Measurements from ENCODE around the gene FAM149A.

DNA sequence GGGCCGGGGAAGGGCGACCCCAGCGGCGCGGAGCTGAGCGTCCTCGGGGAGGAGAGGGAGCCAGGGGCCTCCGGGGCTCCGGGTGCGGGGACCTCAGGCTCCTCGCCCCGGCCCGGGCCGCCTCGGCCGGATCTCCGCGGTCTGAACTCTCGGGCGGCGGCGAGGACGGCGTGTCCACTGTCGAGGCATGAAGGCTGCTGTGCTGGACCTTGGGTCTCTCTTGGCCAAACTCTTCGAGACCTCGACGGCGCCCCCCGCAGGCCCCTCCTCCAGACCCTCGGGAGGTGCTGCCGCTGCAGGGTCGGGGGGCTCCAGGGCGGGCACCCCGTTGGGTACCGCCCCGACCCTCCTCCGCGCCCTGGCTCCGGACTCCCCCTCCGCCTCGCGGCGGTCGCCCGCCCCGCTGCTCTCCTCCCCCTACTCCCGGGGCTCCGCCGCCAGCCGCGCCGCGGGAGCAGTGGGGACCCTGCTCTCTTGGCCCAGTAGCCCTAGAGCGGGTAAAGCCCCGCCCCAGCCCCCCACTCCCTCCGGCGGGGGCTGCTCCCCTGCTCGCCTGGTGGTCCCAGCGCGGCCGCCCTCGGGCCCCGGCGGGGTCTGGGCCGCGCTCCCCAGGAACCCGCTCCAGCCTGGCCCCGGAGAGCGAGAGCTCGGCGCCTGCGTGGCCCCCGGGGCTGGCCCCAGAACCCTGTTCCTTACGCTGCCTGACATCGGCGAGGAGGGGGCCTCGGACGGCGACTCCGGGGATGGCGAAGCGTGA is 564 bp downstream of the FAM149A start:
- TF ChIP-seq POLR2A (IDR thresholded peaks at IDR 0.05): no peak
- TF ChIP-seq, protein P1, sequence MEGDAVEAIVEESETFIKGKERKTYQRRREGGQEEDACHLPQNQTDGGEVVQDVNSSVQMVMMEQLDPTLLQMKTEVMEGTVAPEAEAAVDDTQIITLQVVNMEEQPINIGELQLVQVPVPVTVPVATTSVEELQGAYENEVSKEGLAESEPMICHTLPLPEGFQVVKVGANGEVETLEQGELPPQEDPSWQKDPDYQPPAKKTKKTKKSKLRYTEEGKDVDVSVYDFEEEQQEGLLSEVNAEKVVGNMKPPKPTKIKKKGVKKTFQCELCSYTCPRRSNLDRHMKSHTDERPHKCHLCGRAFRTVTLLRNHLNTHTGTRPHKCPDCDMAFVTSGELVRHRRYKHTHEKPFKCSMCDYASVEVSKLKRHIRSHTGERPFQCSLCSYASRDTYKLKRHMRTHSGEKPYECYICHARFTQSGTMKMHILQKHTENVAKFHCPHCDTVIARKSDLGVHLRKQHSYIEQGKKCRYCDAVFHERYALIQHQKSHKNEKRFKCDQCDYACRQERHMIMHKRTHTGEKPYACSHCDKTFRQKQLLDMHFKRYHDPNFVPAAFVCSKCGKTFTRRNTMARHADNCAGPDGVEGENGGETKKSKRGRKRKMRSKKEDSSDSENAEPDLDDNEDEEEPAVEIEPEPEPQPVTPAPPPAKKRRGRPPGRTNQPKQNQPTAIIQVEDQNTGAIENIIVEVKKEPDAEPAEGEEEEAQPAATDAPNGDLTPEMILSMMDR (IDR thresholded peaks at IDR 0.05 in 4 of 5, conservative IDR thresholded peaks at IDR 0.05 in 1 of 5): no peak
